Measurements from ENCODE around the gene CLIC5.

Gene CLIC5

GRCh38 chr6:45915780-45916468 lies 99.7 kb downstream of the CLIC5 start:
- H3K4me2 ChIP-seq, result no peak overlapping the region
- peaks cover 22% of the 10 kb centered on the region for H3K4me1 ChIP-seq (ENCODE audit: low read depth, poor library complexity, severe bottlenecking)
- H2AFZ ChIP-seq (ENCODE audit: low read depth), result no peak overlapping the region
- H3K27ac ChIP-seq, result no peak overlapping the region
- no peaks in the 10 kb centered on the region for H4K20me1 ChIP-seq (ENCODE audit: insufficient read depth)
- no peak overlapping the region for H3K9ac ChIP-seq
- H3K79me2 ChIP-seq (ENCODE audit: insufficient read depth, low read depth), result no peaks in the 10 kb centered on the region
- TF ChIP-seq CTCF (conservative IDR thresholded peaks at IDR 0.05; ENCODE audit: low read depth, low read length), result no peak
- H3K27me3 ChIP-seq (ENCODE audit: insufficient read depth, low read depth), result no peaks in the 10 kb centered on the region
- no peak overlapping the region for H3K4me3 ChIP-seq (IDR thresholded peaks at IDR 0.05; ENCODE audit: insufficient read depth, low read depth, low read length)
- H3K36me3 ChIP-seq (ENCODE audit: insufficient read depth), result no peaks in the 10 kb centered on the region

GRCh38 chr6:45911691-45912090 lies 104.0 kb downstream of the CLIC5 start:
- H3K4me1 ChIP-seq (ENCODE audit: low read depth, poor library complexity, severe bottlenecking), result no peaks in the 10 kb centered on the region
- H3K4me2 ChIP-seq, result no peak overlapping the region
- no peaks in the 10 kb centered on the region for H3K27me3 ChIP-seq (ENCODE audit: insufficient read depth, low read depth)
- H3K79me2 ChIP-seq (ENCODE audit: insufficient read depth, low read depth), result no peaks in the 10 kb centered on the region
- no peak for TF ChIP-seq CTCF (conservative IDR thresholded peaks at IDR 0.05; ENCODE audit: low read depth, low read length)
- no peak overlapping the region for H3K27ac ChIP-seq
- H3K4me3 ChIP-seq (IDR thresholded peaks at IDR 0.05; ENCODE audit: insufficient read depth, low read depth, low read length), result no peak overlapping the region
- no peak overlapping the region for H2AFZ ChIP-seq (ENCODE audit: low read depth)
- H3K9ac ChIP-seq, result no peak overlapping the region
- no peaks in the 10 kb centered on the region for H4K20me1 ChIP-seq (ENCODE audit: insufficient read depth)
- H3K36me3 ChIP-seq (ENCODE audit: insufficient read depth), result no peaks in the 10 kb centered on the region

- Histone ChIP-seq H3K79me2 (ENCODE audit: insufficient read depth, low read depth) (no peaks in the 10 kb centered on the region), H3K4me3 (IDR thresholded peaks at IDR 0.05; ENCODE audit: insufficient read depth, low read depth, low read length) (no peak overlapping the region), H4K20me1 (ENCODE audit: insufficient read depth) (no peaks in the 10 kb centered on the region), H2AFZ (ENCODE audit: low read depth) (no peak overlapping the region), H3K27me3 (ENCODE audit: insufficient read depth, low read depth) (no peaks in the 10 kb centered on the region), H3K9ac (no peak overlapping the region), H3K4me1 (ENCODE audit: low read depth, poor library complexity, severe bottlenecking) (no peaks in the 10 kb centered on the region), H3K36me3 (ENCODE audit: insufficient read depth) (no peaks in the 10 kb centered on the region), H3K27ac (no peak overlapping the region), H3K4me2 (no peak overlapping the region)
- TF ChIP-seq CTCF (conservative IDR thresholded peaks at IDR 0.05; ENCODE audit: low read depth, low read length), result no peak
These were observed 111.7 kb downstream of the CLIC5 start for GRCh38 chr6:45903959-45904358.

GRCh38 chr6:45902984-45903383 lies 112.7 kb downstream of the CLIC5 start:
- Histone ChIP-seq H3K36me3 (ENCODE audit: insufficient read depth) (no peaks in the 10 kb centered on the region), H3K27ac (no peak overlapping the region), H3K4me2 (no peak overlapping the region), H3K9ac (no peak overlapping the region), H4K20me1 (ENCODE audit: insufficient read depth) (no peaks in the 10 kb centered on the region), H2AFZ (ENCODE audit: low read depth) (no peak overlapping the region), H3K27me3 (ENCODE audit: insufficient read depth, low read depth) (no peaks in the 10 kb centered on the region), H3K4me3 (IDR thresholded peaks at IDR 0.05; ENCODE audit: insufficient read depth, low read depth, low read length) (no peak overlapping the region), H3K79me2 (ENCODE audit: insufficient read depth, low read depth) (no peaks in the 10 kb centered on the region), H3K4me1 (ENCODE audit: low read depth, poor library complexity, severe bottlenecking) (peaks cover 2% of the 10 kb centered on the region)
- no peak for TF ChIP-seq CTCF (conservative IDR thresholded peaks at IDR 0.05; ENCODE audit: low read depth, low read length)
